HG03025 (cell line): ENCODE data around the gene CREB3L4.
"Not testable (repeated sequence)": the region's sequence is repeated elsewhere in the genome, so short reads cannot be mapped to it uniquely, and the experiment has no call there.

Source experiments
- ATAC-seq: cut with Tn5 transposase; IDR thresholded peaks from one replicate; pipeline ENCODE4 v1.9.1; 2021; ENCODE audit warnings: mild to moderate bottlenecking, moderate library complexity; ENCODE audit not compliant: unreplicated experiment, low FRiP score

CREB3L4 gene

DNA sequence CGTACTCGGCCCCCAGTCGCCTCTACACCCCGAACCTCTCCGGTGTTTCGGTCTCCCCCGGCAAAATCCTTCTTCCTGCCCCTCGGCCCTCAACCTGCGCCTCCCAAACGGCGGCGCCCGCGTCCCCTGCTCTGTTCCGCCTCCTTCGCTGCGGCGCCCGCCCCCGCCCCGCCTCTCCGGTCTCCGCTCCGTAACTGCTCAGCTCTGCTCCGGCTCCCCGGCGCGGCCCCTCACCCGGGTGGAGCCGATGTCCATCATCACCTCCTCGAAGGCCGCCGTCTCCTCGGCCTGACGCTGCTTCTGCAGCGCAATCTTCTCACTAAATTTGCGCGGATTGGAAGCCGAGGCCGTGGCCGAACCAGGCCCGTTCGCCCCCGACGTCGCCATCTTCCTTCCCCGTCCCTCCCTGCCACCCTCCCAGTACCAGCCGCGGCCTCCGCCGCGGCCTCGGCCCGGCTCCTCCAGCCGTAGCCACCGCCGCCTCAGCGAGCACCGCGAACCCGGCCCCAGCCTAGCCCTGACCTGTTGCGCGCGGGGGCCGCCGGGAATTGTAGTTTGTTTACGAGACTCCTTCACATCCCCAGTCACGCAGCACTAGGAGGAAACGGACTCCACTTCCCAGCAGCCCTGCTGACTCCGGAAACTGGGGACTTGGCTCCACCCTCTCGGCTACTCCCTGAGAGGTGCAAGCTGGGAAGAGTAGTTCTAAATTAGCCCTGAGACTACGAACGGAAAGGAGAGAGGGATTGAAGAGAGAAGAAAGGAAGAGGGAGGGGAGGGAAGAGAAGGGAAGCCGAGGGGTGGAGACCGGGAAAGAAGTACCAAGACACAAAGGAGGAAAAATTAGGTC, 9.4 kb upstream of the CREB3L4 start, which contains the start of gene CRTC2:
Gene CRTC2, minus strand, starts transcription at position 502 of the 850 bp plus-strand sequence. Its CDS starts 115 bp downstream, at position 387.
- peak; percentile 74 for ATAC-seq

DNA sequence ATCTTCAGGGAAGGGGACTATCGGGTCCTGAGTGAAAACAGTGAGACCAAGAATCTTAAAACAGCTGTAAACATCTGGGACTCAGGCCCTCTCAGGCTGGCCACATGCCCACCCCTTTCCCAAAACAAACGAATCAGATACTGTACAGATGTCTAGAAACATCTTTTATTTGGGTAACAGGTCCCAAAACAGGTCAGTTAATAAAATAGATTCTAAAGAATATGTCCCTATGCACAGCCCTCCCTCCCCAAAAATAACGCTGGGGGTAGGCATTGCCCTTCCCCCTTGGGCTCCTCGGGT, 8.8 kb upstream of the CREB3L4 start:
- no peak for ATAC-seq

DNA sequence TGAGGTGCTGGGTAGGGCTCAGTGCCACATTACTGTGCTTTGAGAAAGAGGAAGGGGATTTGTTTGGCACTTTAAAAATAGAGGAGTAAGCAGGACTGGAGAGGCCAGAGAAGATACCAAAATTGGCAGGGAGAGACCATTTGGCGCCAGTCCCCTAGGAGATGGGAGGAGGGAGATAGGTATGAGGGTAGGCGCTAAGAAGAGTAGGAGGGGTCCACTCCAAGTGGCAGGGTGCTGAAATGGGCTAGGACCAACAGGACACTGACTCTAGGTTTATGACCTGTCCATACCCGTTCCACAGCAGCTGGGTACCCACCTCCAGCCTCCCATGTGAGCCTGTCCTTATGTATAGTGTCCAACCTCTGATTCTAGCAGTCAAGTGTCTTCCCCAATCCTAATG, 8.2 kb upstream of the CREB3L4 start:
- ATAC-seq: no peak

DNA sequence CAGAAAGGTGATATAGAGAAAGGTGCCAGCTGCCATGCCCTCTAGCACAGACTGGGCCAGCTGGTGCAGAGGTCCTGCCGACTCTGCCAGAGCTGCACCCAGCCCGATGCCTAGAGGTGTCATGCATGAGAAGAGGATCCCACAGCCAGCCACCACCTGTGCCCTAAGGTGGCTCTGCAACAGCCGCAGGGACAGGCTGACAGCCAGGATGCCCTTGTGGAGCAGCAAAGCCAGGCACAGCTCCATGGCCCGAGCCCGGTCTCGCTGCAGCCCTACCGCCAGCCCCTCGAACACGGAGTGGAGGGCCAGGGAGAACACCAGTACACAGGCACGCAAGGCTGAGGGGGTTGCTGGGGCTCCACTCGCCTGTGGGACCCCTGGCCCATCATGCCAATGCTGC, 7.5 kb upstream of the CREB3L4 start:
- ATAC-seq: no peak

DNA sequence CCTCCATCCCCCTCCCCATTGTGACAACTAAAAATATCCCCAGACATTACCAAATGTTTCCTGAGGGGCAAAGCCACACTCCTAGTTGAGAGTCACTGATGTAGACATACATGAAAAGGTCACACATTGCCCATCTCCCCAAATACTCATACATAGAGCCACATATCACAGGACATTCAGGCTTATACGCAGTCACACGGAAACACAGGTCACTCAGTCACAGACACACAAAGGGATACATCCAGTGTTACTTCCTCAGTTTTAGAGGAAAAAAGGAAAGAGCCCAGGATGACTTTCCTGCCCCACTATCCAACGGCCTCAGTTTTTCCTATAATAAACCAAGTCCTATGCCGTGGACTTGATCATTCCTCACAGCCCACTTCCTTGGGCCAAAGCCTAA, 6.3 kb upstream of the CREB3L4 start:
- no peak for ATAC-seq

DNA sequence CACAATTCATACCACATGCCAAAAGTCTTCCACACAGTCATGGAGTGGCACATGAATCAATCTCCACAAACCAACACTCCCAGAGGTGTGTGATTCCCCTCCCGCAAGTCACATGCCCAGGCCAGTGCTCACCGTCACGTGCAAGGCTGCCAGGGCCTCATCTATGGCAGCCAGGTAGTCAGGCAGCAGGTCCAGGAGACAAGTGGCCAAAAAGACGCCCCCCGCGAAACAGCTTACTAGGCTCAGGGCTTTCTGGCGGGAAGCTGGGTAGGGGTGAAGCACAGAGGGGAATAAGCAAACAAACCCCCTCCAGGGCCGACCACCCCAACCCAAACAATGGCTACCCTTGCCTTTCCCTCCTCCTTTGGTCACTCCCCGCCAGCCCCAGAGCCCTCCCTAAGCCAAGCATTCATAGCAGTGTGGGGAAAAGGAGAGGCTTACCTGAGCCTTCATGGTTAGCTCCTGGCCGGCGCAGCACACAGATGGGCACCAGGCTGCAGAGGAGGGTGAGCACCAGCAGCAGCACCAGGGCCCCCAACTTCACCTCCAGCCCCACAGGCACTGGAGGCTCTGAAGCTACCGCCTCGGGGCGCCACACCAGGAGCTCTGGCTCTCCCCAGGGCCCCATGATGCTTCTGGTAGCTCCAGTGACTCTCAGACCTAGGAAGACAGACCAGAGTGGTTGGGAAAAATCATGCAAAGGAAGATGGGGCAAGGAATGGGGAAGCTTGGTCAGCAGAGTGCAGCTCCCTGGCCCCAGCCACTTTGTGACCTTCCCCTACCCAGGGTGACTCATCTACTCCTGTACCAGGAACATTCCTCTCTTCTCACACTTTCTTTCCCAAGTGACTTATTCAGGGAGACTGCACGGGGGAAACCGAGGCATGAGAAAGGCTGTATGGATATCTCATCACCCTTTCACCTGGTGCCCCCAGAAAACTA, 5.3 kb upstream of the CREB3L4 start:
- no peak for ATAC-seq

DNA sequence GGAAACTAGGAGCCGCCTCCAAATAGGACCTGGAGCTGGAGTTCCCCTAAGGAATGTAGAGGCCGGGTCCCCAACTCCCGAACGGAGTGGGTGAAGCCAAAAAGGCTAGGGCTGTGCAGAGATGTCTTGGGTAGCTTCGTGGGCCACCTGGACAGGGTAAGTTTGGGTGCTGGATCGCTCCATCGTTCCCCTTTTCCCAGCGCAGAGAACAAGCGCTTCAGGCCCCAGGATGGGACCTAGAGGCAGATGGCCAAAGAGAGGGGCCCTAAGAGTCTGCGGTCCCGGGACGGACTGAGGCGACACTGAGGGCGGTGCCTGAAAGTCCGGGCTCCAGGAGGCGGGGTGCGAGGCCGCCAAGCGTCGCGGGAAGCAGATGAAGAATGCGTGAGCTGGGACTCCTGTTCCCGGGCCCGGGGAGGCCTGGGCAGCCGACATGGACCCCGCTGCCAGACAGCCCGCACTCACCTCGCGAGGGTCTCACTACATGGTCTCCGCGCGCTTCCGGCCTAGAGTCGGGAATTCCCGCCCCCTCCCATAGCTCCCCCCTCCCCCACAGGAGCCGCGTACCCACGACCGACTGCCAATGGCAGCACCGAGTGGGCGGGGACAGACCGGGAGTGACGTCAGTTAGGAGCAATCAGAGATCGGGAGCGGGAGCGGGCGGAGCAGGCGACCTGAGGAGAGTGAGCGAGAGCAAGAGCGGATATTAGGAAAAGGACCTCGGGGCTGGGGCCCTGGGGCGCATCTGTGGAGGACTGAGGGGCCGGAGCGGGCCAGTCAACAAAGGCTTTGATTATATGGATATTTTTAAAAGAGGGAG, 4.5 kb upstream of the CREB3L4 start, which contains the start of gene SLC39A1:
Gene SLC39A1, minus strand, starts transcription at position 508 of the 820 bp plus-strand sequence. CDS start 822 bp downstream, outside the sequence.
- peak; percentile 43 for ATAC-seq

DNA sequence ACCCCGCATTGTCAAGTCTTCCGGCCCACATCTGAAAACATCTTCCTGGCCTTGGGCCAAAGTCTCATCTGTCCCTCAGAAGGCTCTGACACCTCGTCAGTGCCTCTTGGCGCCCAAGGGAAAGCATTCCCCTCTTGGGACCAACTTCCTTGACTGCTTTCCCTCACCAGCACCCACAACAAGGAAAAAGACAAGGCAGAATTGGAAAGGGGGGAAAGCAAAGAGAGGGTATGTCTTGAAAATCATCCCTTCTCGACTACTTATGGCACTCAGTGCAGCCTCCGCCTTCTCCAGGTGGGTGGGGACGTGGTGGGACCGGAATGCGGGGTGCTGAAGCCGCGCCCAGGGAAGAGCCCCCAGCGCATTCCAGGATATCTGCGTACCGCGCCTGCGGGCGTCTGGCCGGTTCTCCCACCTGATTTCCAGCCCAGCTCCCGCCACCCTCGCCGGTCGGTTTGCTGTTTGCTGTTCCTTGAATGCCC, 3.8 kb upstream of the CREB3L4 start:
- no peak for ATAC-seq

DNA sequence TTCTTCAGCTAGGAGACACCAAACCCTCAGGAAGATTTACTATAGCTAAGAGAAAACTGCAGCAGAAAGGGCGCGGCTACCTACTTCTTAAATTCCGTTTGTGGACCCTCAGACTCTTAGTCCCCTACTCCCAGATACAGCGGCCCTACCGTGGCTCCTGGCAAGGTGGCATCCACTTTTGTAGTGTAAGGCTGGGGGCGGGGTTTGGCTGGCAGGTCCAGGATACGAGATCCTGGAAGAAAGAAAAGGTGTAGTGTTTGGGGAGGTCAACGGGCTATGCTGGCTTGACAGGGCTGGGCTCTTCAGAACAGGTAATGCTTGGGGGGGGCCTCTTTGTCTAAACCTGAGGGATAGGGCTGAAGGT, 280 bp downstream of the CREB3L4 start:
- ATAC-seq: no peak

DNA sequence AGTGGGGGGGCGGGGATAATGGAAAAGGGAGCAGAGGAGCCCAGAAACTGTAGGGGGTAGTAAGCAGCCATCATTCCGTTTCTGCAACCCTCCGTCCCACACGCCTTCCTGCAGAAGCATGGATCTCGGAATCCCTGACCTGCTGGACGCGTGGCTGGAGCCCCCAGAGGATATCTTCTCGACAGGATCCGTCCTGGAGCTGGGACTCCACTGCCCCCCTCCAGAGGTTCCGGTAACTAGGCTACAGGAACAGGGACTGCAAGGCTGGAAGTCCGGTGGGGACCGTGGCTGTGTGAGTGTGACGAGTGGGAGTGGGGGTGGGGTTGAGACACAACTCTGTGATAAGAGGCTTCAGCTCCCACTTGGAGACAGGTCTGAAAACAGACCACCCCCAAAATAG, 706 bp downstream of the CREB3L4 start:
- ATAC-seq: no peak

DNA sequence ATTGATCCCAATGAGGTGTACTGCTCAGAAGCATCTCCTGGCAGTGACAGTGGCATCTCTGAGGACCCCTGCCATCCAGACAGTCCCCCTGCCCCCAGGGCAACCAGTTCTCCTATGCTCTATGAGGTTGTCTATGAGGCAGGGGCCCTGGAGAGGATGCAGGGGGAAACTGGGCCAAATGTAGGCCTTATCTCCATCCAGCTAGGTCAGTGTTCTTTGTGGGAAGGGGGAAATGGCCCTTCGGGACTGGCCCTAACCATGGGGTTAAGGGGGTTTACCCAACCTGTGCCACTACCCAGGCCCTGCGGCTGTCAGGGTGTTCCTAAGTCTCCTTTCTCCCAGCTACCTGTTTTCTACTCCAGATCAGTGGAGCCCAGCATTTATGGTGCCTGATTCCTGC, 1.3 kb downstream of the CREB3L4 start:
- ATAC-seq: no peak

DNA sequence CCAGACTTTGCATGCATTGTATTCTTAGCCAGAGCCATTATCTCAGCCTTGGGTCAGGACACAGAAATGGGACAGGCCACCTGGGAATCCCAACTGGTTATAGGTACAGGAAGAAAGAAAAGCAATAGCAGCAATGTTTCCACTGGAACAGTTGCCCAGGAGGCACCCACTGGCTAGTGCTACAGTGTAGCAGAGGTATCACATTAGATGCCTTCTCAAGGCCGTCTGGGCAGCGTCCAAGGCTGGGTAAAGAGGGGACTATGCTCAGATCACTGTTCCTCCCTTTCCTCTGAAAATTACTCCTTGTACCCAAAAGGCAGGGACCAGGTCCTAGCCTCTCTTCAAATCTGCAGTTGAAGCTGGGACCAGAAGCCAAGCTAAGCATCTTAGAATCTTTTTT, 2.6 kb downstream of the CREB3L4 start:
- ATAC-seq: no peak

DNA sequence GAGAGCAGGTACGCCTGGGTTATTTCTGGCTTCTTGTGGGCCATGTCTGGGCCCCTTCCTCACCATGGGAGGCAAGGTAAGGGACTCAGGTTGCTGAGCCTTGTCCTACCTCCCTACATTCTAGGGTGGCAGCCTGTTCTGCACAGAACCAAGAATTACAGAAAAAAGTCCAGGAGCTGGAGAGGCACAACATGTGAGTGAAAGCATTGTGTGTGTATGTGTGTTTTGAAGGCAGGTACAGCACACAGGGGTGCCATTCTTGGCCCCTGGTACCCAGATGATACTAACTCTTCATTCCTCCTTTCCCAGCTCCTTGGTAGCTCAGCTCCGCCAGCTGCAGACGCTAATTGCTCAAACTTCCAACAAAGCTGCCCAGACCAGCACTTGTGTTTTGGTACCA, 5.4 kb downstream of the CREB3L4 start:
- ATAC-seq: no peak

DNA sequence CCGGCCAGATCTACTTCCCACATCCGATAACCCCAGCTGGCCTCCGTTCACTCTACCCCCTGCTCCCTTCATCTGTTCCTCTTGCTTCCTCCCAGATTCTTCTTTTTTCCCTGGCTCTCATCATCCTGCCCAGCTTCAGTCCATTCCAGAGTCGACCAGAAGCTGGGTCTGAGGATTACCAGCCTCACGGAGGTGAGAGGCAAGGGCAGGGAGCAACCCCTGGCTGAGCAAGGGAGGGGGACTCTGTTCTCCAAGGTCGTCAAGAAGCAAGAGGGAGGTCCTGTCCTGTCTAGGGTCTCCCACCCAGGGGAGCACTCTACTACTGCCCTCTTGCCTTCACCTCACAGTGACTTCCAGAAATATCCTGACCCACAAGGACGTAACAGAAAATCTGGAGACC, 5.8 kb downstream of the CREB3L4 start:
- ATAC-seq: no peak

DNA sequence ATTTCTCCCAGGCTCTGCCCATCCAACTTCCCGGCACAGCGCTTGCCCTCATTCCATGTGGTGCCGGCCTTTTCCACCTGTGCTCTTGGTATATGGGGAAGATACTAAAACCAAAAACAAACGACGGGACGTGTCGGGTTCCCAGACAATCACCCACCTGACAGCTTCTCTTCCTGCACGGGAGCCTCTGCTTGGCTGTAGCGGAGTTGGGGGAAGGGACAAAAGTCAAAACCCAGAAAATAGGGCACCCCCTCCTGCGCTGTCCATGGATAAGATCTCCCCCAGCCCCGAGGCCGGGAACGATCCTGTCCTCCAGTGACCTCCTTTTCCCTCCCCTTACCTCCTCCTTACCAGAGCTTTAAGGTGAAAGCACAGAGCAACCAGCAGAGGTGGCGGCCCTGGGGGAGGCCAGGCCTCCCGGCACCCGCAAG, 9.1 kb downstream of the CREB3L4 start:
- no peak for ATAC-seq

DNA sequence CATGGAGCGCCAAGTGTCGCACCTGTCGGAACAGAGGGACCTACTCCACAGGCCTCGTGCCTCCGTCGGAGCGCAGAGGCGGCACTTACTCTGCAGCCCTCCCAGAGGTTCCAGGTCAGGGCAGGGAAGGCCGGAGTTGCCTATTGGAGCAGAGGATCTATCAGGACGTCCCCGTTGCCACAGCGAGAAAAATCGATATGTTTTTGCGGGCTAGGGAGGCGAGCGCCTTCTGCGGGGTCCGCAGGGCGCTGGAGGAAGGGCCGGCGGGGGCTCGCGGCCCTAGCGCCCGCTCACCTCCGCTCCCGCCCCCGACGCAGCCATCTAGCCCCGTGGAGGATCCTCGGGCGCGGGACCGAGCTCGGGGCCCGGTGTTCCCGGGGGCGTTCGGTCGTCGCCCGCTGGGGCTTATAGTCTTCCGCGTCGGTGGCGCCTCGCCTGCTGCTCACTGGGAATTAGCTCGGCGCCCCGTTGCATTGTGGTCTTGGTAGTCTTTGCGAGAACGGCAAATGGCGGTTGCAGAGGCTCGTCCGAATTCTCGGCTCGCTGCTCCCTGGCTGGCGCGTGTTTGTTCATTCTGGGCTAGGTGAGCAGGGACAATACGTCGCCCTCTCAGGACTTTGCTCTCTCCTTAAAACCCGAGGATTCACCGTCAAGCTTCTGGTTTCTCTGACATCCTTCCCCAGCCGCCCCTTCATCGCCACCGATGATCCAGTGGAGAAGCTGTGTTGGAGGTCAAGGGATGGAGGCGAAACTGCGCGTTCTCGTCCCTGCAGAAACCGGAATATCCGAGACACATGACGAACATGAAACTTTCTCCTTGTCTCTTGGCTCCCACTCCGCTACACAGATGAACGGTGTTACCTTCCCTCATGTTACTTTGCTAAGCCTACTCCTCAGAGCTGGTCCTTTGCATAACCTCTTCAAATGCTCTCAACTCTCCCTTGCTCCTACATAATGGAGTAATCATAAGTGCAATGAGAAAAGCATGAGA, 9.8 kb downstream of the CREB3L4 start, which contains the start of gene JTB:
Gene JTB, minus strand, starts transcription at position 425 of the 991 bp plus-strand sequence. Its CDS starts 422 bp downstream, at position 3.
- ATAC-seq: peak; percentile 59

DNA sequence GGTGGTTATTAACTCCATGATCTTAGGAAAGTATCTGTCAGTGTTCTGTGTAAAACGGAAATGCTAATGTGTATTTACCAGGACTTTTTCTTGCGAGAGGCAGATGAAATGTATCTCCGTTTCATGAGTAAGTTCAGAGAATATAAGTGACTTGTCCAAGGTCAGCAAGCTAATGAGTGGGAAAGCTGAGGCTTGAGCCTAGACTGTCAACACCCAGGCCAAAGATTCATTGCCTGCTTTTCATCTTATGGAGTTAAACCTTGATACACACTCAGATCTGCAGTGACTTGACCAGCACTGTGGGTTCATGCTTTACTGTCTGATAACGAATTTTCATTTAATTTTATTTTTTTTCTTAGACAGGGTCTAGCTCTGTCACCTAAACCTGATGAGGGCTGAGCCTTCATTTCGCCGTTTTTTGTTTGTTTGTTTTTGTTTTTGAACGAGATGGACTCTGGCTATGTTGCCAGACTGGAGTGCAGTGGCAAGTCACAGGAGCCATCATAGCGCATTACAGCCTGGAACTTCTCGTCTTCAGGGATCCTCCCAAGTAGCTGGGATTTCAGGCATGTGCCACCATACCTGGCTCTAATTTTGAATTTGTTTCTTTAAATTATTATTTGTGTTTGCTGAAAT, 10.7 kb downstream of the CREB3L4 start:
- ATAC-seq: no peak

DNA sequence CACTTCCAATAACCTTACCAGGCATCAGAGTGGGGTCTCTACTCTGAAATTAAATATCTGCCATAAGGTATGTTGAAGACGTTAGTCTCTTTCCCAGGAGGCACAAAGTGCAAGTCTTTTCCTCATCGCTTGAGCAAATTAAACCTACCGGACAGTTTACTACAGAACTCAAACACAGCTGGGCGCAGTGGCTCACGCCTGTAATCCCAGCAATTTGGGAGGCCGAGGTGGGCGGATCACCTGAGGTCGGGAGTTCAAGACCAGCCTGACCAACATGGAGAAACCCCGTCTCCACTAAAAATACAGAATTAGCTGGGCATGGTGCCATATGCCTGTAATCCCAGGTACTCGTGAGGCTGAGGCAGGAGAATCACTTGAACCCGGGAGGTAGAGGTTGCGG, 11.4 kb downstream of the CREB3L4 start:
- ATAC-seq: not testable (repeated sequence)

DNA sequence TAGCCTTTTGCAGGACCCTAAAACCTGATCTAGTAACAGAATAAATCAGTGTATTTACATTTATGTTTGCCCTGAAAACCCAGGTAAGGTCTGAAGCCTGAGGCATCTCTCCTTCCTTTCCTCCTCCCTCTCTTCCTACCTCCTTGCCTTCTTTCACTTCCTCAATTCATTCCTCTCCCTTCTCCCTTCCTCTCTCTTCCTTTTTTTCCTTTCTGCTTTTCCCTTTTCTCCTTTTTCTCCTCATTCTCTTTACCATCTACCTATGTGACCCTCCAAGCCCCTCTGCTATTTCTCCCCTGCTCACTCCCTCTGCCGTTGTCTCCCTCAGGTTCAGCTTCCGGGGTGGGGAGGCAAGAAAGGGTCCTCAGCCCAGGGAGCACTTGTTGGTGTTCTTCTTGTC, 14.0 kb downstream of the CREB3L4 start:
- not testable (repeated sequence) for ATAC-seq
